Measurements from ENCODE around the gene PHKG2. TPM values are rescaled to one million over a fixed set of nuclear protein-coding genes. Genes with fewer than 3 reads are reported as not detected.

The PHKG2 gene
- total RNA-seq, 1 experiment from 2014 or later, result 35.3 TPM

- BruUV-seq (replicated peaks), result no TSS peak
- Histone ChIP-seq H3K4me3 (ENCODE audit: low read depth, low read length, poor library complexity, severe bottlenecking) (no peak overlapping the region), H3K27ac (ENCODE audit: low read depth, low read length, poor library complexity, severe bottlenecking) (no peak overlapping the region), H3K9me3 (ENCODE audit: low read depth, low read length, poor library complexity, severe bottlenecking) (no peaks in the 10 kb centered on the region), H3K4me1 (ENCODE audit: insufficient read depth, low read length, poor library complexity, severe bottlenecking) (peaks cover 12% of the 10 kb centered on the region), H3K27me3 (replicated peaks; ENCODE audit: insufficient read depth, low read depth, low read length, poor library complexity) (no peaks in the 10 kb centered on the region), H3K36me3 (ENCODE audit: insufficient read depth, low read length, poor library complexity, severe bottlenecking) (peaks cover 80% of the 10 kb centered on the region)
- CTCF ChIA-PET, result no interaction called here
- POLR2A ChIA-PET (ENCODE audit: low non-redundant PET), result no interaction called here
- intact Hi-C loops (cut with micrococcal nuclease; ENCODE audit: unreplicated experiment), result no loop called here
- DNase-seq (ENCODE audit: low spot score), result no peak
- TF ChIP-seq CTCF (conservative IDR thresholded peaks at IDR 0.05; ENCODE audit: low read depth, low read length) (no peak), EZH2 (IDR thresholded peaks at IDR 0.05; ENCODE audit: borderline replicate concordance, low read depth, low read length, poor library complexity, severe bottlenecking) (no peak)
Measured at GRCh38 chr16:30703971-30704370, 44.3 kb upstream of the PHKG2 start.

- Histone ChIP-seq H3K27ac (ENCODE audit: low read depth, low read length, poor library complexity, severe bottlenecking) (no peak overlapping the region), H3K4me1 (ENCODE audit: insufficient read depth, low read length, poor library complexity, severe bottlenecking) (no peaks in the 10 kb centered on the region), H3K4me3 (ENCODE audit: low read depth, low read length, poor library complexity, severe bottlenecking) (no peak overlapping the region), H3K27me3 (replicated peaks; ENCODE audit: insufficient read depth, low read depth, low read length, poor library complexity) (no peaks in the 10 kb centered on the region), H3K9me3 (ENCODE audit: low read depth, low read length, poor library complexity, severe bottlenecking) (no peaks in the 10 kb centered on the region), H3K36me3 (ENCODE audit: insufficient read depth, low read length, poor library complexity, severe bottlenecking) (peaks cover 91% of the 10 kb centered on the region)
- no TSS peak for BruUV-seq (replicated peaks)
- no peak for DNase-seq (ENCODE audit: low spot score)
- intact Hi-C loops (cut with micrococcal nuclease; ENCODE audit: unreplicated experiment), result no loop called here
- TF ChIP-seq CTCF (conservative IDR thresholded peaks at IDR 0.05; ENCODE audit: low read depth, low read length) (no peak), EZH2 (IDR thresholded peaks at IDR 0.05; ENCODE audit: borderline replicate concordance, low read depth, low read length, poor library complexity, severe bottlenecking) (no peak)
- POLR2A ChIA-PET (ENCODE audit: low non-redundant PET), result no interaction called here
- CTCF ChIA-PET, result no interaction called here
Measured at GRCh38 chr16:30706046-30706445, 42.2 kb upstream of the PHKG2 start.

GRCh38 chr16:30710971-30711370, 37.3 kb upstream of the PHKG2 start:
- intact Hi-C loops (cut with micrococcal nuclease; ENCODE audit: unreplicated experiment), result no loop called here
- BruUV-seq (replicated peaks), result no TSS peak
- peaks cover 97% of the 10 kb centered on the region for H3K36me3 ChIP-seq (ENCODE audit: insufficient read depth, low read length, poor library complexity, severe bottlenecking)
- H3K27ac ChIP-seq (ENCODE audit: low read depth, low read length, poor library complexity, severe bottlenecking), result no peak overlapping the region
- no peak for DNase-seq (ENCODE audit: low spot score)
- no peak overlapping the region for H3K4me3 ChIP-seq (ENCODE audit: low read depth, low read length, poor library complexity, severe bottlenecking)
- ChIA-PET CTCF (no interaction called here), POLR2A (ENCODE audit: low non-redundant PET) (interaction anchor here (0.6 kb wide), 1 partner anchor 8 kb away, joined by 4 read pairs; no protein-coding TSS in a partner anchor)
- H3K27me3 ChIP-seq (replicated peaks; ENCODE audit: insufficient read depth, low read depth, low read length, poor library complexity), result no peaks in the 10 kb centered on the region
- no peaks in the 10 kb centered on the region for H3K9me3 ChIP-seq (ENCODE audit: low read depth, low read length, poor library complexity, severe bottlenecking)
- no peaks in the 10 kb centered on the region for H3K4me1 ChIP-seq (ENCODE audit: insufficient read depth, low read length, poor library complexity, severe bottlenecking)
- no peak for TF ChIP-seq EZH2 (IDR thresholded peaks at IDR 0.05; ENCODE audit: borderline replicate concordance, low read depth, low read length, poor library complexity, severe bottlenecking)
- no peak for TF ChIP-seq CTCF (conservative IDR thresholded peaks at IDR 0.05; ENCODE audit: low read depth, low read length)
